SK-MEL-5 (cell line): ENCODE measurements around the gene C1orf21. TPM values are rescaled to one million over a fixed set of nuclear protein-coding genes. Genes with fewer than 3 reads are reported as not detected.

Experiments
- DNase-seq: peaks from one replicate; pipeline ENCODE4 v3.0.0-alpha.2; 2016; ENCODE audit warnings: low read depth, low spot score
- in situ Hi-C: cut with HindIII; loops from 2 replicates; pipeline ENCODE4 v1.10.0; 2016; ENCODE audit warnings: low sequenced_read_pairs, high pct_unique_total_duplicates, low pct_unique_long_range_greater_than_20kb
- total RNA-seq: library from RNA; depleted of rRNA; stranded (reverse); fragments of >200 nt; shearing (Covaris generic); gene quantifications from 2 replicates; pipeline ENCODE4 v1.2.3, GENCODE V29; 2014

The C1orf21 gene
- total RNA-seq, 1 experiment from 2014 or later = 68.2 TPM

GRCh38 chr1:184486761-184487445, 100.1 kb downstream of the C1orf21 start:
- in situ Hi-C loops = no loop called here

GRCh38 chr1:184487531-184488193, 100.8 kb downstream of the C1orf21 start:
- in situ Hi-C loops = no loop called here
- DNase-seq = no peak

More at GRCh38 chr1:184486761-184487445, 100.1 kb downstream of the C1orf21 start:
- DNase-seq = no peak

GRCh38 chr1:184489908-184490307, 103.1 kb downstream of the C1orf21 start:
- DNase-seq = peak; percentile 46
- in situ Hi-C loops = no loop called here

GRCh38 chr1:184492536-184492935, 105.7 kb downstream of the C1orf21 start:
- DNase-seq = no peak
- in situ Hi-C loops = no loop called here

- in situ Hi-C loops = no loop called here
- no peak for DNase-seq
Observed at GRCh38 chr1:184493987-184494388, 107.2 kb downstream of the C1orf21 start.

GRCh38 chr1:184494929-184495328, 108.1 kb downstream of the C1orf21 start:
- in situ Hi-C loops = no loop called here
- no peak for DNase-seq

GRCh38 chr1:184497959-184498723, 111.3 kb downstream of the C1orf21 start:
- in situ Hi-C loops = no loop called here
- no peak for DNase-seq

- in situ Hi-C loops = no loop called here
- no peak for DNase-seq
Observed at GRCh38 chr1:184499616-184500015, 112.8 kb downstream of the C1orf21 start.

- DNase-seq = no peak
- in situ Hi-C loops = no loop called here
Observed at GRCh38 chr1:184502161-184502560, 115.3 kb downstream of the C1orf21 start.

GRCh38 chr1:184503221-184503749, 116.5 kb downstream of the C1orf21 start:
- in situ Hi-C loops = no loop called here
- no peak for DNase-seq

- DNase-seq = no peak
- in situ Hi-C loops = no loop called here
Observed at GRCh38 chr1:184504040-184504954, 117.5 kb downstream of the C1orf21 start.

- in situ Hi-C loops = no loop called here
Observed at GRCh38 chr1:184504955-184505338, 118.1 kb downstream of the C1orf21 start.

GRCh38 chr1:184506481-184506880, 119.7 kb downstream of the C1orf21 start:
- no peak for DNase-seq
- in situ Hi-C loops = no loop called here

More at GRCh38 chr1:184504955-184505338, 118.1 kb downstream of the C1orf21 start:
- no peak for DNase-seq

- in situ Hi-C loops = no loop called here
- DNase-seq = no peak
Observed at GRCh38 chr1:184507165-184507564, 120.3 kb downstream of the C1orf21 start.

GRCh38 chr1:184507604-184508280, 120.9 kb downstream of the C1orf21 start:
- DNase-seq = peak; percentile 48
- in situ Hi-C loops = no loop called here

GRCh38 chr1:184509105-184509504, 122.3 kb downstream of the C1orf21 start:
- no peak for DNase-seq
- in situ Hi-C loops = no loop called here

GRCh38 chr1:184510110-184510509, 123.3 kb downstream of the C1orf21 start:
- in situ Hi-C loops = no loop called here
- no peak for DNase-seq
